Measurements from ENCODE around the gene EFCAB13. TPM values are rescaled to one million over a fixed set of nuclear protein-coding genes. Genes with fewer than 3 reads are reported as not detected.
A peak's percentile ranks its signal among the peaks of the same experiment; 100 is the strongest.

Gene EFCAB13
- total RNA-seq (ENCODE audit: low replicate concordance) = 1.1 and 2.7 TPM in 2 replicates

- peak; percentile 40 for TF ChIP-seq CTCF (IDR thresholded peaks at IDR 0.05)
- TF ChIP-seq EZH2 (IDR thresholded peaks at IDR 0.05) = peak; percentile 38
- no peak for TF ChIP-seq EZH2phosphoT487 (IDR thresholded peaks at IDR 0.05)
- no peak within 1 kb of the TSS for H3K27ac ChIP-seq
- no peaks in the 10 kb centered on the region for H3K79me2 ChIP-seq (ENCODE audit: low read depth)
- Mint-ChIP-seq H3K9me3 (peaks cover 29% of the 10 kb centered on the region), H3K4me3 (peak within 1 kb of the TSS; percentile 84), H3K36me3 (peaks cover 5% of the 10 kb centered on the region), H3K27me3 (ENCODE audit: insufficient read depth, low read depth) (peaks cover 2% of the 10 kb centered on the region), H3K27ac (no peak within 1 kb of the TSS), H3K4me1 (peaks cover 6% of the 10 kb centered on the region)
- no peaks in the 10 kb centered on the region for H3K4me1 ChIP-seq
- peak within 1 kb of the TSS; percentile 79 for H3K4me2 ChIP-seq
- no peaks in the 10 kb centered on the region for H4K20me1 ChIP-seq (ENCODE audit: low read depth)
- H3K9ac ChIP-seq = no peak within 1 kb of the TSS
- peak; percentile 95 for DNase-seq (ENCODE audit: low spot score)
- no peaks in the 10 kb centered on the region for H3K36me3 ChIP-seq
- peaks cover 21% of the 10 kb centered on the region for H3K27me3 ChIP-seq
- H2AFZ ChIP-seq (replicated peaks) = peak within 1 kb of the TSS; percentile 92
- H3F3A ChIP-seq (ENCODE audit: low read depth) = peaks cover 30% of the 10 kb centered on the region
- peaks cover 8% of the 10 kb centered on the region for H3K9me3 ChIP-seq (ENCODE audit: low read depth)
- H3K4me3 ChIP-seq = peak within 1 kb of the TSS; percentile 37
These were observed at the start of gene EFCAB13 for GRCh38 chr17:47323382-47324223. Gene EFCAB13 (plus strand): TSS chr17:47323955. CDS start chr17:47328354, 4,399 bp downstream.

GRCh38 chr17:47274319-47275069 is 49.3 kb upstream of the EFCAB13 start:
- H3K36me3 Mint-ChIP-seq = no peaks in the 10 kb centered on the region
- H3K27ac ChIP-seq = no peak overlapping the region
- peaks cover 42% of the 10 kb centered on the region for H3K4me1 Mint-ChIP-seq
- peaks cover 12% of the 10 kb centered on the region for H3K27me3 Mint-ChIP-seq (ENCODE audit: insufficient read depth, low read depth)
- H3K4me2 ChIP-seq = no peak overlapping the region
- H3K9me3 Mint-ChIP-seq = peaks cover 7% of the 10 kb centered on the region
- H3F3A ChIP-seq (ENCODE audit: low read depth) = peaks cover 7% of the 10 kb centered on the region
- TF ChIP-seq EZH2 (IDR thresholded peaks at IDR 0.05) (no peak), EZH2phosphoT487 (IDR thresholded peaks at IDR 0.05) (no peak), CTCF (IDR thresholded peaks at IDR 0.05) (no peak)
- H3K9ac ChIP-seq = no peak overlapping the region
- DNase-seq (ENCODE audit: low spot score) = no peak
- no peaks in the 10 kb centered on the region for H4K20me1 ChIP-seq (ENCODE audit: low read depth)
- no peak overlapping the region for H3K27ac Mint-ChIP-seq
- no peak overlapping the region for H3K4me3 Mint-ChIP-seq
- H3K27me3 ChIP-seq = no peaks in the 10 kb centered on the region
- H3K79me2 ChIP-seq (ENCODE audit: low read depth) = no peaks in the 10 kb centered on the region
- H3K4me1 ChIP-seq = peaks cover 20% of the 10 kb centered on the region
- no peaks in the 10 kb centered on the region for H3K36me3 ChIP-seq
- no peak overlapping the region for H2AFZ ChIP-seq (replicated peaks)
- H3K9me3 ChIP-seq (ENCODE audit: low read depth) = no peaks in the 10 kb centered on the region
- no peak overlapping the region for H3K4me3 ChIP-seq

- H3K36me3 Mint-ChIP-seq = no peaks in the 10 kb centered on the region
- peaks cover 12% of the 10 kb centered on the region for H3K27me3 Mint-ChIP-seq (ENCODE audit: insufficient read depth, low read depth)
- peak; percentile 78 for DNase-seq (ENCODE audit: low spot score)
- H3K27ac Mint-ChIP-seq = peak overlapping the region; percentile 97
- Histone ChIP-seq H3K36me3 (no peaks in the 10 kb centered on the region), H4K20me1 (ENCODE audit: low read depth) (no peaks in the 10 kb centered on the region), H2AFZ (replicated peaks) (peak overlapping the region; percentile 83), H3K27me3 (no peaks in the 10 kb centered on the region), H3K4me2 (peak overlapping the region; percentile 65), H3F3A (ENCODE audit: low read depth) (peaks cover 7% of the 10 kb centered on the region), H3K9me3 (ENCODE audit: low read depth) (no peaks in the 10 kb centered on the region), H3K27ac (no peak overlapping the region), H3K4me1 (peaks cover 20% of the 10 kb centered on the region), H3K9ac (no peak overlapping the region), H3K79me2 (ENCODE audit: low read depth) (no peaks in the 10 kb centered on the region), H3K4me3 (no peak overlapping the region)
- H3K4me3 Mint-ChIP-seq = peak overlapping the region; percentile 1
- TF ChIP-seq CTCF (IDR thresholded peaks at IDR 0.05) = no peak
- TF ChIP-seq EZH2 (IDR thresholded peaks at IDR 0.05) = no peak
- TF ChIP-seq EZH2phosphoT487 (IDR thresholded peaks at IDR 0.05) = no peak
- peaks cover 51% of the 10 kb centered on the region for H3K4me1 Mint-ChIP-seq
- H3K9me3 Mint-ChIP-seq = peaks cover 2% of the 10 kb centered on the region
These were observed 48.3 kb upstream of the EFCAB13 start for GRCh38 chr17:47275245-47275984.

Data from neural progenitor cell (in vitro differentiated cells).